ENCODE results near the gene TRAPPC2L.
"Not testable (repeated sequence)": the region's sequence is repeated elsewhere in the genome, so short reads cannot be mapped to it uniquely, and the experiment has no call there.

TRAPPC2L gene

DNA sequence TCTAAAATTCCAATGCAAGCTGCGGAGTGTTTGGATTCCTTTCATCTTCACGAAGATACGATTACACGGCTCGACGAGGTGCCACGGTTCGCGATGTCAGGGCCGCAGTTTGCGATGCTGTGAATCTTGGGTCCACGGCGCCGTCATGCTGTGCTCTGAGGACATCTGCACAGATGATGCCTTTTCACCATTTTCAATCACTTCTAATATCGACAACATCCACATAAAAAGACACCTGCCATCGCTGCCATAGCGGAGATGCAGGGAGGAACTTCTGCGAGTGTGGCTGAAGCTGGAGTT is 38.4 kb upstream of the TRAPPC2L start:
- DNase-seq (ENCODE audit: low read depth in 3 of 3), result no peak

DNA sequence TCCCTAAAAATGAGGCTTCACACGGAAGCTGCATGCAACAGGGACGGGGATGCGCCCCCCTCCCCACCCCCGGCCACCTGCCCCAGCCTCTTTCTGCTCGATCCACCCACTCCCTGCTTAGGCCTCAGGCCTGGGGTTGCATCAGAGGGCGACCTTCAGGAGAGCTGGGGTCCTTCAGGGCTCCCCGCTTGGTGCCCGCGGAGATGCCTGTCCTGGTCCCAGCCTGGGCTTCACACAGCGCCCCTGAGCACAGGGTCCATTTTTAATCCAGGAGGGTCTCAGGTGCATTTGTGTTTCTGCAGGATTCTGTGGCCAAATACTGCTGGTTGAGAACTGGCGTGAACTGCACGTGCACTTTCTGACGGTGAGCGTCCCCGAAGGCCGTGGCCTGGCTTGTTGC is 37.8 kb upstream of the TRAPPC2L start:
- DNase-seq (ENCODE audit: low read depth in 3 of 3), result no peak

DNA sequence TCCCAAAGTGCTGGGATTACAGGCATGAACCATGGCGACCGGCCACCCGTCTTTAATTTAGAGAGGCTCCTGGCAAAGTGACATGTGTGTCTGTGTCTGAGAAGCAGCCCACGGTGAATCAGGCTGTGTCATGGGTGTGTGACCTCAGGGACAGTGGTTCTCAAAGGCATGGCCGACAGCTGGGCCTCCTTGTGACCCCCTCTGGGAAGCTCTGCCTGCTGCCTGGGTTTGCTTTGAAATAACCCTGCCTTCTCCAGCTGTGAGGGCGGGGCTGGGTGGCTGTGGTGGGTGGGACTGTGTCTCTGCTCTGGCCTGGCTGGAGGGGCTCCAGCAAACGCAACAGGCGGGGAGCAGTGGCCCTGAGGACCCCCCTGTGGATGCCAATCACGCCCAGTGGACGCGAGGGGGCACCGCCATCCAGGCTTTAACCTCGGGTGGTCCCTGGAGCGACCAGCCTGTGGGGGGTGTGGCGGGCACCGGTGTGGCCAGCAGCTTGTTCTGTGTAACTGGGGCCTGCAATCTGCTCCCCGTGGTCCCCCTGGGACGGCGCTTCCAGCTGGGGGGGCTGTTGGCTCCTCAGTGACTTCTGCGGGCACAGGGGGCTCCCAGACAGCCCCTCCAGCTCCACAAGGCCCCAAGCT is 36.4 kb upstream of the TRAPPC2L start:
- no peak for DNase-seq (ENCODE audit: low read depth in 3 of 3)

- DNase-seq (ENCODE audit: low read depth in 3 of 3), result no peak
These were observed 35.6 kb upstream of the TRAPPC2L start for GRCh38 chr16:88821168-88821850.

DNA sequence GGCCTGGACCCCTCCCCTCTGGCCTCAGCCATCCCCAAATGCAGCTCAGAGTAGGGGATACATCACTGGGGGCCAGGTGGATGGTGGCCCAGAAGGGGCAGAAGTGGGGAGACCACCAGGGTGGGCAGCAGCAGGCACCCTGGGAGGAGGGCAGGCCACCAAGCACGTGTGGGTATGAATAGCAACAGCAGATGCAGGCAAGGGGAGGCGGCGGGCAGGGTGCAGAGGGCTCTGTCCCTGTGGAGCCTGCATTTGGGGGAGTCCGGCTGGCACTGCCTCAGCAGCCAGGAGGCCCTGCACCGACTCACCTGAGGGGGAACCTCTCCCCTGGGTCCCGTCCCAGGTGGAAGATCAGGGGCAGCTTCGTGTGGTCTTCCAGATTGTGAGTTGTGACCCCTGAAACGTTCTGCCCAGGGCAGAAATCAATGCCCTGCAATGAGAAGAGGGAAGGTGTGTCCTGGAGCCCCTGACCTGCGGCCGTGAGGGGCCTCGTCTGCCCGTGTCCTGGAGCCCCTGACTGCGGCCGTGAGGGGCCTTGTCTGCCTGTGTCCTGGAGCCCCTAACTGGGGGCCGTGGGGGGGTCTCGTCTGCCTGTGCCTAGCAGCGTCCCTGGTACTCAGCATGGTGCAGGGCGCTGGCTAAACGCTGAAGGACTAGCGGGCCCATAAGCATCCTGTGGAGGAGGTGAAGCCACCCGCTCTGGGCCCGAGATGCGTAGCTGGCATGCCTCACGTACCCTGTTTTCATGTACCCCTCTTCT is 34.5 kb upstream of the TRAPPC2L start:
- no peak for DNase-seq (ENCODE audit: low read depth in 3 of 3)

DNA sequence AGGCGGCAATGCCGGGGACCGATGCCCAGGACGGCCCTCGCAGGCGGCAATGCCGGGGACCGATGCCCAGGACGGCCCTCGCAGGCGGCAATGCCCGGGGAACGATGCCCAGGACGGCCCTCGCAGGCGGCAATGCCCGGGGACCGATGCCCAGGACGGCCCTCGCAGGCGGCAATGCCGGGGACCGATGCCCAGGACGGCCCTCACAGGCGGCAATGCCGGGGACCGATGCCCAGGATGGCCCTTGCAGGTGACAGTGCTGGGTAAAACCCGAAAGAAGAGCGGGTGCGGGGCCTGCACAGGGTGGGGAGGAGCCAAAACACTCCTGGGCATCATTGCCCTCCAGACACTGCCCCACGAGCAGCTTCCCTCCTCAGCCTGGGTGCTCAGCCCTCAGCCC is 33.3 kb upstream of the TRAPPC2L start:
- not testable (repeated sequence) for DNase-seq (ENCODE audit: low read depth in 3 of 3)

DNA sequence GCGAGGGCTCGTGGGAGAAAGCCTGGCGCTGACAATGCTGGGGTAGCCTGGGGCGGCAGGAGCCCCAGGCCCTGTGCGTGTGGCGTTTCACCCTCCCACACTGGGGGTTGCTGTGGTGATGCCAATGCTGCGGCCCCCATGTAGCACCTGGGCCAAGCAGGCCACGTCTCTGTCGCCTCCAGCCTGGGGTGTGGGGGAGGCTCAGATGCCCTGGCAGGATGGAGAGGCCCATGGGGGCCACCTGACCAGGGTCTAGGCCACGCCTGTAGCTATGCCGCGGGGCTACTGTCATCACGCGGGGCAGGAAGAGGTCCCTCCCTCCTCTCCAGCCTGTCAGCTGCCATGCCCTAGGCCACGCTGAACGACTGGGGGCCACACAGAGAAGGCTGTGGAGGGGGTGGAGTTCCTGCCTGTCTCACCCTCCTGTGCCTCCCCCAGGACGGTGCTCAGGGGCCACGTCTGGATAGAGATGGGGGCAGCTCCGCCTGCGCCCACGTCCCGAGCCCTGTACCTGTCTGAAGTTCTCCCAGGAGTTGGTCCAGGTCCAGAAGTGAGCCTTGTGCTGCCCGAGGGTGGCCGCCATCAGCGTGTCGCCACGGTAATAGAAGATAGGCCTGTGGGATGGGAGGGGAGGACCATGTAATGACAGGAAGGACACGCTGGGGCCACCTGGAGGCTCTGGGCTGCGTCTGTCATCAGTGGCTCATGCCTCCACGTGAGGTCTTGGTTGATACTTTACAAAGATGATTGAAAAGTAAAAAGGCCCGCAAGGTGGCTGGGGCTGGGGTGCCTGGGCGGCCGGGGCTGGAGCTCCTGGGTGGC is 32.5 kb upstream of the TRAPPC2L start:
- no peak for DNase-seq (ENCODE audit: low read depth in 3 of 3)

DNA sequence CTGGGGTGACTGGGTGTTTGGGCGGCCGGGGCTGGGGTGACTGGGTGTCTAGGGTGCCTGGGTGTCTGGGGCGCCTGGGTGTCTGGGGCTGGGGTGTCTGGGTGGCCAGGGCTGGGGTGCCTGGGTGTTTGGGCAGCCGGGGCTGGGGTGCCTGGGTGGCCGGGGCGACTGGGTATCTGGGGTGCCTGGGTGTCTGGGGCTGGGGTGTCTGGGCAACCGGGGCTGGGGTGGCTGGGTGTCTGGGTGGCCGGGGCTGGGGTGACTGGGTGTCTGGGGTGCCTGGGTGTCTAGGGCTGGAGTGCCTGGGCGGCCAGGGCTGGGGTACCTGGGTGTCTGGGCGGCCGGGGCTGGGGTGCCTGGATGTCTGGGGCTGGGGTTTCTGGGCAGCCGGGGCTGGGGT is 31.8 kb upstream of the TRAPPC2L start:
- DNase-seq (ENCODE audit: low read depth in 3 of 3), result no peak

DNA sequence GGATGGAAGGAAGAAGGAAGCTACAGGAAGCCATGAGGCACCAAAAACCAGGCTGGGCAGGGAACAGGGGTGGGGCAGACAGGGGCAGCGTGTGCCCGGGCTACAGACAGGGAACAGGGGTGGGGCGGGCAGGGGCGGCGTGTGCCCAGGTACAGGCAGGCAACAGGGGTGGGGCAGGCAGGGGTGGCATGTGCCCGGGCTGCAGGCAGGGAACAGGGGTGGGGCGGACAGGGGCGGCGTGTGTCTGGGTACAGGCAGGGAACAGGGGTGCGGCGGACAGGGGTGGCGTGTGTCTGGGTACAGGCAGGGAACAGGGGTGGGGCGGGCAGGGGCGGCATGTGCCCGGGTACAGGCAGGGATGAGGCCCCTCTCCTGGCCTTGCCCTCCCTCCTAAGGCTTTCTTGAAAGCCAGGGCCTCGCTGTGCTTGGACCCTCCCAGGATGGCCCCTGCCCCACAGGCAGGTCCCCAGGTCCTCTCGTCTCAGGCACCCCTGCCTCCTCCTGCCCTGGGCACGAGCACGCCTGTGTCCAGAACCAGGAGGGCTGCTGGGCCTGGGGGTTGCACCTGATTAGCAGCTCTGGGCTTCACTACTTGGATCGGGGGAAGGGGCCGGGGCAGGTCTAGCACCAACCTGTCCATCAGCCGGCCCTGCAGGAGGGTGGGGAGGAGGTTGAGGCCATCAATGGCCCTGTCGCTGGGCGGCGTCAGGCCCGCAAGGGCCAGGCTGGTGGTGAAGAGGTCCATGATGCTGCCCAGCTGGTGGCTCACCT is 30.7 kb upstream of the TRAPPC2L start:
- no peak for DNase-seq (ENCODE audit: low read depth in 3 of 3)

- DNase-seq (ENCODE audit: low read depth in 3 of 3), result no peak
These were observed 29.2 kb upstream of the TRAPPC2L start for GRCh38 chr16:88827727-88828126.

- DNase-seq (ENCODE audit: low read depth in 3 of 3), result no peak
These were observed 28.2 kb upstream of the TRAPPC2L start for GRCh38 chr16:88828711-88829110.

GRCh38 chr16:88830258-88830657 is 26.7 kb upstream of the TRAPPC2L start:
- no peak for DNase-seq (ENCODE audit: low read depth in 3 of 3)

DNA sequence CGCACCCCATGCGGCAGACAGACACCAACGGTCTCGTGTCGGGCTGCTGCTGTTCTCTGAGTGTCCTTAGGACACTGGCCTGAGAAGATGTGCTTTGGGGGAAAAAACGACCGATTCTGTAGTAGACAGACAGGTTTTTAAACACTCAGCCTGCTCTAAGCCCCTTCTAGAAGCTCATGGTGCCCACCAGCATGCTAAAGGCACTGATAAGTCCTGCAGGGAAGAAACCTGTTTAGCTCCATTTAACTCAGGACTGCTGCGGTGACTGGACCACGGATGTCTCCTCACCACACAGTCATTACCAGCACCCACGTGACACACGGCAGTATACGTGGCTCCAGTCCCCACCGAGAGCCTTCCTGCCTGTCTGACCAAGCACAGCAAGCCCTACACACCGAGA is 26.1 kb upstream of the TRAPPC2L start:
- no peak for DNase-seq (ENCODE audit: low read depth in 3 of 3)

DNA sequence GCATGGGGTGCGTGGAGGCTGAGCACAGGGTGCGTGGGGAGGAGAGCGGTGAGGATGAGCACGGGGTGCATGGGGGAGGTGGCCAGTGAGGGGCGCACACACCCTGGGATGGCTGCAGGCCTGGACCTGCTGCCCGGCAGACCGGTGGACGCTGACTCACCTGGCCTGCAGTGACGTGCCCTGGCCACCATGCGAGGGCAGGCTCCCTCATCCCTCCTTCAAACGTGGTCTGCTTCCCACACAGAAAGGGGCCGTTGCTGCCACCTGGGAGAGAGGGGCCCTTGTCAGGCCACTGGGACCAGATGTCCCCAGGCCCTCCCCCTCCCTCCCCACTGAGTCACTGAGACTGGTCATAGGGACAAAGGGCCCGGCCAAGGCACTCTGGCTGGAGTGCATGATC is 25.1 kb upstream of the TRAPPC2L start:
- DNase-seq (ENCODE audit: low read depth in 3 of 3), result no peak

GRCh38 chr16:88833086-88833485 is 23.8 kb upstream of the TRAPPC2L start:
- DNase-seq (ENCODE audit: low read depth in 3 of 3), result no peak

GRCh38 chr16:88834670-88835069 is 22.3 kb upstream of the TRAPPC2L start:
- no peak for DNase-seq (ENCODE audit: low read depth in 3 of 3)

- no peak for DNase-seq (ENCODE audit: low read depth in 3 of 3)
These were observed 21.5 kb upstream of the TRAPPC2L start for GRCh38 chr16:88835383-88835782.

GRCh38 chr16:88835818-88836217 is 21.1 kb upstream of the TRAPPC2L start:
- DNase-seq (ENCODE audit: low read depth in 3 of 3), result no peak

- no peak for DNase-seq (ENCODE audit: low read depth in 3 of 3)
These were observed 20.1 kb upstream of the TRAPPC2L start for GRCh38 chr16:88836791-88837190.

DNA sequence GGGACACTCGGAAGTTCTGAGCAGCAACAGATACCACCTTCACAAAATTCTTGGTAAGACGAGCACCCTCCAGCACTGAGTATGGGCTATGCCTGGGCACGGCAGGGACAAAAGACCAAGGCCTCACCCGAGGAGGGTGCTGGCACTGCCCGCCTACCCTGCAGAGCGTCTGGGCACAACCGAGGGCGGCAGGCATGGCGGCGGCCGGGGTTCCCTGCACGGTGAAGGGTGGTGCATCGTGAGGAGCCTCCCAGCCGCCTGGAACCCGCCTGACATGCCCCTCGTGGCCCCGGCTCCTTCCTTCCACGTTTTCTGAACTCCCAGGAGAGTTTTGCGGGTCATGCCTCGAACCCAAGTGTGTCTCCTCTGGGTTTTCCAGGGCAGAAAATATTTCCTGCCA is 19.1 kb upstream of the TRAPPC2L start:
- DNase-seq (ENCODE audit: low read depth in 3 of 3), result no peak

DNA sequence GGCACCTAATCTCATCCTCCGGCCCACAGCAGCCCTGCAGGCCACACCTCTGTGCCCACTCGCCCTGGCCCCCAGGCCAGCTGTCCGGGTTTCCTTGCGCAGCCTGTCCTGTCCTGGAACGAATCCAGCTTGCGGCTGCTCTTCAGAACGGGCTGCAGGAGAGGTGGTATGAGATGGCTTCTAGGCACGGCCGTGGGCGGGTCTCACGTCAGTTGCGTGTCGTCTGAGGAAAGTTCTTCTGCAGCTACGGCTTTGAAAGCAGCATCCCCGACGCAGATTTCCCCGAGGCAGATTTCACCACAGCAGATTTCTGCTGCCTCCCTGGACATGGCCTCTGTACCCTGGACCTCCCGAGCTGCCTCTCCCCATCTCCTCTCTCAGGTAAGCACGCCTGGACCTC is 18.4 kb upstream of the TRAPPC2L start:
- no peak for DNase-seq (ENCODE audit: low read depth in 3 of 3)

Measured in stimulated activated CD4-positive, alpha-beta T cell treated with anti-CD3 and anti-CD28 coated beads, TNF-alpha, amount 100 ng/mL, for 48 hours (primary cell).